Measurements from ENCODE around the gene NRBF2. TPM values are rescaled to one million over a fixed set of nuclear protein-coding genes. Genes with fewer than 3 reads are reported as not detected.

The NRBF2 gene
- total RNA-seq, 1 experiment from 2014 or later: 24.8 TPM

GRCh38 chr10:63154546-63155387, 21.6 kb downstream of the NRBF2 start:
- ChIA-PET CTCF (no interaction called here), POLR2A (ENCODE audit: low non-redundant PET) (no interaction called here)
- BruUV-seq (replicated peaks): TSS peak; percentile 28
- DNase-seq (ENCODE audit: low spot score): no peak
- Histone ChIP-seq H3K4me3 (ENCODE audit: low read depth, low read length, poor library complexity, severe bottlenecking) (no peak overlapping the region), H3K36me3 (ENCODE audit: insufficient read depth, low read length, poor library complexity, severe bottlenecking) (peaks cover 4% of the 10 kb centered on the region), H3K27me3 (replicated peaks; ENCODE audit: insufficient read depth, low read depth, low read length, poor library complexity) (no peaks in the 10 kb centered on the region), H3K4me1 (ENCODE audit: insufficient read depth, low read length, poor library complexity, severe bottlenecking) (peaks cover 8% of the 10 kb centered on the region), H3K27ac (ENCODE audit: low read depth, low read length, poor library complexity, severe bottlenecking) (no peak overlapping the region), H3K9me3 (ENCODE audit: low read depth, low read length, poor library complexity, severe bottlenecking) (no peaks in the 10 kb centered on the region)
- intact Hi-C loops (cut with micrococcal nuclease; ENCODE audit: unreplicated experiment): loop anchor here (5.0 to 10.0 kb wide), 4 partner anchors 460 to 662 kb away; no protein-coding TSS in a partner anchor
- TF ChIP-seq EZH2 (IDR thresholded peaks at IDR 0.05; ENCODE audit: borderline replicate concordance, low read depth, low read length, poor library complexity, severe bottlenecking): no peak

- H3K36me3 ChIP-seq (ENCODE audit: insufficient read depth, low read length, poor library complexity, severe bottlenecking): peaks cover 4% of the 10 kb centered on the region
- no peak for DNase-seq (ENCODE audit: low spot score)
- H3K4me3 ChIP-seq (ENCODE audit: low read depth, low read length, poor library complexity, severe bottlenecking): no peak overlapping the region
- no peaks in the 10 kb centered on the region for H3K9me3 ChIP-seq (ENCODE audit: low read depth, low read length, poor library complexity, severe bottlenecking)
- no peaks in the 10 kb centered on the region for H3K27me3 ChIP-seq (replicated peaks; ENCODE audit: insufficient read depth, low read depth, low read length, poor library complexity)
- CTCF ChIA-PET: no interaction called here
- TF ChIP-seq EZH2 (IDR thresholded peaks at IDR 0.05; ENCODE audit: borderline replicate concordance, low read depth, low read length, poor library complexity, severe bottlenecking) (no peak), CTCF (conservative IDR thresholded peaks at IDR 0.05; ENCODE audit: low read depth, low read length) (no peak)
- H3K4me1 ChIP-seq (ENCODE audit: insufficient read depth, low read length, poor library complexity, severe bottlenecking): peaks cover 8% of the 10 kb centered on the region
- intact Hi-C loops (cut with micrococcal nuclease; ENCODE audit: unreplicated experiment): loop anchor here (5.0 to 10.0 kb wide), 4 partner anchors 461 to 663 kb away; no protein-coding TSS in a partner anchor
- H3K27ac ChIP-seq (ENCODE audit: low read depth, low read length, poor library complexity, severe bottlenecking): no peak overlapping the region
- POLR2A ChIA-PET (ENCODE audit: low non-redundant PET): no interaction called here
- no TSS peak for BruUV-seq (replicated peaks)
Observed at GRCh38 chr10:63155388-63156020, 22.4 kb downstream of the NRBF2 start.

- DNase-seq (ENCODE audit: low spot score): no peak
- H3K9me3 ChIP-seq (ENCODE audit: low read depth, low read length, poor library complexity, severe bottlenecking): no peaks in the 10 kb centered on the region
- no peak for TF ChIP-seq EZH2 (IDR thresholded peaks at IDR 0.05; ENCODE audit: borderline replicate concordance, low read depth, low read length, poor library complexity, severe bottlenecking)
- TF ChIP-seq CTCF (conservative IDR thresholded peaks at IDR 0.05; ENCODE audit: low read depth, low read length): no peak
- ChIA-PET CTCF (interaction anchor here (2.0 kb wide), 1 partner anchor 891 kb away, joined by 5 read pairs; no protein-coding TSS in a partner anchor), POLR2A (ENCODE audit: low non-redundant PET) (no interaction called here)
- no peak overlapping the region for H3K4me3 ChIP-seq (ENCODE audit: low read depth, low read length, poor library complexity, severe bottlenecking)
- peaks cover 11% of the 10 kb centered on the region for H3K4me1 ChIP-seq (ENCODE audit: insufficient read depth, low read length, poor library complexity, severe bottlenecking)
- no TSS peak for BruUV-seq (replicated peaks)
- intact Hi-C loops (cut with micrococcal nuclease; ENCODE audit: unreplicated experiment): loop anchor here (5.0 to 10.0 kb wide), 4 partner anchors 461 to 664 kb away; no protein-coding TSS in a partner anchor
- H3K27ac ChIP-seq (ENCODE audit: low read depth, low read length, poor library complexity, severe bottlenecking): no peak overlapping the region
- H3K27me3 ChIP-seq (replicated peaks; ENCODE audit: insufficient read depth, low read depth, low read length, poor library complexity): no peaks in the 10 kb centered on the region
- H3K36me3 ChIP-seq (ENCODE audit: insufficient read depth, low read length, poor library complexity, severe bottlenecking): peaks cover 4% of the 10 kb centered on the region
Observed at GRCh38 chr10:63156236-63156635, 23.1 kb downstream of the NRBF2 start.
